GM18870 (cell line): ENCODE data around the gene CYYR1.

Experiments
- ATAC-seq: cut with Tn5 transposase; IDR thresholded peaks from one replicate; pipeline ENCODE4 v1.9.1; 2021; ENCODE audit warnings: moderate library complexity; ENCODE audit not compliant: unreplicated experiment

The CYYR1 gene

DNA sequence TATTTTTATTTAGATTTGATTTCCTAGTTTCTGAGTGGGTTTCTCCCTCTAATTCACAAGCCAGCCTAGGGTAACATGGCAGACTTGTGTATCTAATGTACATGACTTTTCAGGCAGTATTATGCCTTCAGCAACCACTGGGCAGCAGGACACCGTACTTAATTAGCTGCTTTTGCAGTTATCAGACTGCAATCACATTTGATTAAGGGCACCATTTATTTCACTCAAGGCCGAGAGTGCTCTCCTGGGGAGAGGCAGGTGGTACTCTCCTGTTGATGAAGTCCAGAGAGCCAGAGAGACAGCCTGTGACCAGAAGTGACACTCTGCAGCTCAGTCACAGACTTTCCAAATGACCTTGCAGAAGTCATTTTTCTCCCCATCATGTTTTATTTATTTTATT lies 18.7 kb downstream of the CYYR1 start:
- ATAC-seq: no peak

DNA sequence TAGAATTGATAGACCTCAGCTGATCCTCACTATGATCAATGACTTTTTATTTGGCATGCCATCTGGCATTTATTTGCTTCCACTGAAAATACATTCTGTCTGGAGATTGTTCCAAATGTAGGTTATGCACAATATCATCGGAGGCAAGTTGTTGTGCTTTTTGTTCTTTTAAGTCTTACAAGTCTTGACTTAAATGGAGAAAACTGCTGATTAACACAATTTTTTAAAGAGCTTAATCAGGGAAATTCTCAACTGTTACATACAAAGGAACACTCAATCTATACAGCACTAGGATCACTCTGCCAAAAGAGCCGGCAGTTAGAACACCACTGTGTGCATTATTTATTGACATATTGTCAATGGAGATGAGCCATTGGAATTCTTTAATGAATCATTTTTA lies 19.2 kb downstream of the CYYR1 start:
- no peak for ATAC-seq

DNA sequence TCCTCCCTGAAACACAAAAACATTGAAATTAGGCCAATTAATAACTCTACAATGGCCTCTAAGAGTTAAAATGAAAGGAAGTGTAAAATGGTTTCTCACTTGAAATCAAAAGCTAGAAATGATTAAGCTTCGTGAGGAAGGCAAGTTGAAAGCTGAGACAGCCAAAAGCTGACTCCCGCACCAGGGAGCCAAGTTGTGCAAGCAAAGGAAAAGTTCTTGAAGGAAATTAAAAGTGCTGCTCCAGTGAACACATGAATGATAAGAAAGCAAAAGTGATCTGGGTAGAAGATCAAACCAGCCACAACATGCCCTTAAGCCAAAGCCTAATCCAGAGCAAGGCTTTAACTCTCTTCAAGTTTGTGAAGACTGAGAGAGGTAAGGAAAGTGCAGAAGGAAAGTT lies 22.8 kb downstream of the CYYR1 start:
- ATAC-seq: no peak

DNA sequence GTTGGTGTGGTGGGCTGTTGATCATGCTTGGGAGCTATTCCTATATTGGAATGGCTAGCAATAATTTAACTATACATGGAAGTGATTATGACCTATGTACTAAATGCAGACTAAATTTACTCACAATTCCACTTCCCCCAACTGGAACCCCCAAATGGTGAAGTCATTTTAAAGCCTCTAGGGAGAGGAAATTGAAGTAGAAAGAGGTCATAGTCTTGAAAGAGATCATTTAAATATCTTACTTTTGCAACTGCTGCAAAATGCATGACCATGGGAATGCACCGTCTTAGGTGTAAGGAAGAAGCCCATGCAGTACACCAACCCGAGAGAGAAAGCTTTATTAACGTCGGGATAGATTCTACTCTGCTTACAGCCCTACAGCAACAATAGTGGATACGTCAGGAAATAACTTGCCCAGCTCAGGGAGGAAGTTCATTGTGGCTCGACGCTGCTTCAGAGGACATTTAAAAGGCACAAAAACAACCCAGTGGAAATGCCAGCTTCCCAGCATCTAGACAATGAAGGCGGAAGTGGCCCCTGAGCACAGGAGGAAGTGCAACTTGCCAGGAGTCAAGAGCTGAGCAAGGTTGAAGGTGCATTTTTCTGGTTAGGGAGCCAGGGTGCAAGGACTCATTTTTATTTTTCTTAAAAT lies 26.5 kb downstream of the CYYR1 start:
- no peak for ATAC-seq

DNA sequence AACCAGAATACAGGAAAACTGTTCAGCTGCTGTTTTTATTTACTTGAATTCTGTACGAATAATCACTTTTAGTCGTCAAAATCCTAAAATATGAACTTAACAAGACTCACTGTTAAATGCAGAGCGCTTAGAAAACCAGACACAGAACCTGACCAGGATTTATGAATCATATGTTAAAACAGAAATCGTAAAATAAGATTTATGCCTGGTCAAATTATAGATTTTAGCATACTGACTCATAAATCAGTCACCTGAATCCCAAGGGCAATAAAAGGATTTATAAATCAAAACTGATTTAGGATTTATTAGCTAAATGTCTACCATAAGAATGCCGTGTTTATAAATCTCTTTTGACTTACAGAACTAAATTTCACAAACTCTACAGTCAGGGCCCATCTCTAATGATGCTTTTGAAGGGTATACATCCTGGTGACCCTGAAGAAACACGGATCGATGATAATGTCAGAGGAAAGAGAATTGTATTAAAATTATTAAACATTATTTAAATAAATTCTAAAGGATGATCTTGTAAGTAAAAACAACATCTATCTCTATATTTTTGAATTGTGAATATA lies 28.8 kb downstream of the CYYR1 start:
- ATAC-seq: no peak

DNA sequence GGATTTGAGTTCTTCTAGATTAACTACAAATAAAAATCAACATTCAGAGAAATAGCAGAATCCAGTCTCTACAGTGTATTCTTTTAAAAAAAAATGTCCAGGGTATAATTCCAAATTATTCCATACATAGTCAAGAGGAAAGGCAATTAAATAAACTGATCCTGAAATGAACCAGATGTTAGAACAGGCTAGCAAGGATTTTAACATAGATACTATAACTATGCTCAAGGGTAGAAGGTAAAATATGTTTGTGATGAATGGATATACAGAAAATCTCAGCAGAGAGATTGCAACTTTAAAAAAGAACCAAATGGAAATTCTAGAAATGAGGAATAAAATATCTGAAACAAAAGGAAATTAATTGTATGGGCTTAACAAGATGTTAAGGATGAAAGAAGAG lies 32.4 kb downstream of the CYYR1 start:
- no peak for ATAC-seq

DNA sequence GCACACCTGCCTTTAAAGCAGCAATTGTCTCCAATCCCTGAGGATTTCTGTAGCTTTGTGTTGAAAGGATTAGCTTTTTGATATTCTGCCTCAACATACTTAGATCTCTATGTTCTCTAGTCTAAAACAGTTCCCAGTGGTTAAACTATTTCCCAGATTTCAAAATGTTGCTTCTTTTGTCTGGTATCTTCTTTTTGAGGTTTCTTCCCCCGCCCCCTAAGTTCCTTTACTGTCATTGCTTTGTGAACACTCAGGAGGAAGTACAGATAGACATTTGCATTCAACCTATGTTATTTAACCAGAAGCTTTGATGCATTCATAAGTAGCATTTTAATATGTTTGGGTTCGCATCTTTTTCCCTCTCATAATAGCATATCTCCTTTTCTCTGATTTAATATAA lies 33.5 kb downstream of the CYYR1 start:
- no peak for ATAC-seq

DNA sequence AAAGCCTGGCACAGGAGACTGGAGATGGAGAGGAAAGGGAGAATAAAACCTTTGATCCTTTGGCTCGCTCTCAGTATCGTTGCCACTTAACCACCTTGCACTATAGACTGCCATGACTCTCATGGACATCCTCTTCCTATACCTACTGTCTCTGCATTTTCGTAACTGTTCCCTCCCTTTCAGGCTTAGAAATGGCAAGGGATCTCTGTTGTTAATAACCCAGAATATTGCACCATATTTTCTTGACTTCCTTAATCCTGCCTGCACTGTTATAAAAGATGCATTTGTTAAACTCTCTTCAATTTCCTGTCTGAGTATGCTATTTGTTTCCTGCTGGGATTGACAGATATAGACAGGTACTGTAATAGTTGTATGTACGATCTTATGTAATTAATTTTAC lies 38.6 kb downstream of the CYYR1 start:
- ATAC-seq: no peak

DNA sequence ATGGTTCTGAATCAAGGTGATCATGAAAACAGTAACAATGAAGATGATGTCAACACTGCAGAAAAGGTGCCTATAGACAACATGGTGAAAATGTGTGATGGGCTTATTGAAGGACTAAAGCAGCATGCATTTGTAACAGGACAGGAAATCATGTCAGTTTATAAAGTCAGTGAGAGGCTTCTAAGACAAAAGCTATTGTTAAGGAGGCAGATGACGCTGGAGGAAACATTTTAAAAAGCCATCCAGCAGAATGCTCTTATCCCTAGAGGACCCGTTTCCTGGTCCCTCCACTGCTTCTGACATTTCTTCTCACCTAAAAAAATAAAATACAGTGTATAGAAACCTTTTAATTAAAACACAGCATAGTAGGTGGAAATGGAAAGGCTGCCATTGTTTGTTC lies 40.9 kb downstream of the CYYR1 start:
- no peak for ATAC-seq

DNA sequence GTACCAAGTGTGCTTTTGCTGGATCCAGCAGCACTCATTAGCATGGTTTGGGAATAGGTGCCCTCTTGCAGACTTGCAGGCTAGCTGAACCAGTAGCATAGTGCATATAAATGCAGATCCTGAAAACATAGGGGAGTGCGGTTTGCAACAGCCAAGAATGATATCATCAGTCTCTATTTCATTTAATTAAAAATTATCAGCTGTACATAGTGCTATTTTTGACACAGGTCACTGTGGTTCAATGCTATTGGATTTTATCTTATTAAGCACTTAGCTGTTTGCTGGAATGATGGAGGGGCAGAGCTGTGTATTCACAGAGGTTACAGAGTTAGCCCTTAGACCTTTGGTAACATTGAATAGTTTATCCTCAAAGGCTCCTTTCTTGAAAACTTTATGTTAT lies 43.6 kb downstream of the CYYR1 start:
- ATAC-seq: no peak

DNA sequence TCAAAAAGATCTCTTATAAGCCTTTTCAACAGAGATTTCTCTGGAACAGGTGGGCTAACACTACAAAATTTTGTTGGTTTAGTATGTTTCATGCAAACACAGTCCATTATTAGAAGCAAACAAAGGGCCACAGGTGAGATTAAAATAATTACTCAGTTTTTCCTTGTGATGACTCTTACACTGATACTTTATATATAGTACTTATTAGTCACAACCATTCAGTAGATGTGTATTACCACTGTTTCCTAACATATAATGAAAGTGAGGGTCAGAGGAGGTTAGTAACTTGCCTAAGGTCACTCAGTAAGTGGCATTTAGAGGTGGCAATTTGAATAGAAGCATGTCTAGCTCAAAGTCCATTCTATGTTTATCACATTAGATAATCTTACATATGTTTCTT lies 44.2 kb downstream of the CYYR1 start:
- ATAC-seq: no peak

DNA sequence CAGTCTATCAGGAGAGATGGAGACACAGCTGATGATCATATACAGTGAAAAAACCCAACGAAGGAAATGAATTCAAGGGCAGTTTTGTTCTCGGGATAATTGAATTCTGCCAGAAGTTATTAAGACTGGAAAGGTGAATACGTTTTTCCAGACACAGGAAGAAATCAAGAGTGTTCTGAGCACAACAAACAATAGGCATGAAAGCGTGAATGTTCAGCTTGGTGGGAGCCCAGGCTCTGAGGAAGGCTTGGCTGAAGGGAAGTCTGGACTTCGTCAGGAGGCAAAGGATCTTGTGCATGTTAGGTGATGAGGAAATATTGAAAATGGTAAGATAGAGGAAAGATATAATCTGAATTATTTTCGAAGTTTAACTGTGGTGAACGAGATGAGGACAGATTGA lies 50.4 kb downstream of the CYYR1 start:
- ATAC-seq: no peak

DNA sequence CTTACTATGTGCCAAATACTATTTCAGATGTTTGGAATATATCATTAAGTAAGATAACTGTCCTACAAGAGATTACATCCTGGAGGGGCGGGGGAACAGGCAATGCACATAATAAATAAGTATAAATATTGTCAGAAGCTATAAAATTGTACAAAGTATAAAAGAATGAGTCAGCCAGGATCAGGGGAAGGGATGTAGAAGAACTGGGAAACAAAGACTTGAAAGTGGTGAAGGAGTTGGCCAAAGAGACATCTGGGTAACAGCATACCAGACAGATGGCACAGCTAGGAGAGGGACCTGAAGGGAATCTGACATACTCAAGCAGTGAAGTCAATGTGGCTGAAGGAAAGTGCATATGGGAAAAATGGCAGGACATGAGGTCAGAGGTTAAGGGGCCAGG lies 53.9 kb downstream of the CYYR1 start:
- no peak for ATAC-seq

DNA sequence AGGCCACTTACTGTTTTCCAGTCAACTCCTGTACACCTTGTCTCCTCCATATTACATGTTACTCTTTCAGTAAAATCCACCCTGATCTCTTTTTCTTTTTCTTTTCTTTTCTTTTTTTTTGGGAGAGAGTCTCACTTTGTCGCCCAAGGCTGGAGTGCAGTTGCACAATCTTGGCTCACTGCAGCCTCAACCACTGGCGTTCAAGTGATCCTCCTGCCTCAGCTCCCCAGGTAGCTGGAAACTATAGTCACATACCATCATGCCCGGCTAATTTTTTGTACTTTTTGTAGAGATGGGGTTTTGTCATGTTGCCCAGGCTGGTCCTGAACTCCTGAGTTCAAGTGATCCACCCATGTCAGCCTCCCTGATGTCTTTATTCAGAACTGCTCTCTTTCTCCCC lies 57.8 kb downstream of the CYYR1 start:
- ATAC-seq: no peak

DNA sequence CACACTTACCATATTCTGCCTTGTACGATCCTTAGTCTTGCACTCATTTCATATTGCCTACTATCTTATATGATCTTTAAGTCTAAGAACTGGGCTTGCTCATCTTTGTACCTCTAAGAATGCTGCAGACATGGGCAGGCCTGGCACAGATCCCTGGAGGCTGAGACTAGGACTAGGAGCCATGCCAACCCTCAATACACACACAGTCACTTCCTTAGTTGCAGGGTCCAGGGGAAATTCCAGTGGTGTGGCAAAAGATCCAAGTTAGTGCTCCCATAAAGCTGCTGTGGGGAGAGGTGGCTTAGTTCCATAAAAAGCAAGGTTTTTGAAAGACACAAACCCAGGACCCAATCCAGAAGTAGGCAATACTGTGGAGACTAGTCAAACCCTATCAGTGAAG lies 59.9 kb downstream of the CYYR1 start:
- ATAC-seq: no peak

DNA sequence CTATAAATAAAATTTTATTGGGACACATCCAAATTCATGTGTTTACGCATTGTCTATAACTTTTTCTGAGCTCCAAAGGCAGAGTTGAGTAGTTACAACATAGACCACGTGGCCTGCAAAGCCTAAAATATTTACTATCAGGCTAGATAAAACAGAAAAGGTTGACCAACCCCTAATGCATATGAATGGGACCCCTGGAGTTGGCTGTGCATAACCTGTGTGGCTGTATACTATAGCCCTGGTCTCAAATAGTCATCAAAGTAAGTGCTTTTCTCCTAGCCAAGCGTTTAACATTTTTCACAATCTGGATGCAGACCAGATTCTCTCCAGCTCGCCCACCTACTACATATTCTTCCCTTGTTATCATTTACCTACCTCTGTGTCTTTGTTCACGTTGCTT lies 60.4 kb downstream of the CYYR1 start:
- ATAC-seq: no peak

DNA sequence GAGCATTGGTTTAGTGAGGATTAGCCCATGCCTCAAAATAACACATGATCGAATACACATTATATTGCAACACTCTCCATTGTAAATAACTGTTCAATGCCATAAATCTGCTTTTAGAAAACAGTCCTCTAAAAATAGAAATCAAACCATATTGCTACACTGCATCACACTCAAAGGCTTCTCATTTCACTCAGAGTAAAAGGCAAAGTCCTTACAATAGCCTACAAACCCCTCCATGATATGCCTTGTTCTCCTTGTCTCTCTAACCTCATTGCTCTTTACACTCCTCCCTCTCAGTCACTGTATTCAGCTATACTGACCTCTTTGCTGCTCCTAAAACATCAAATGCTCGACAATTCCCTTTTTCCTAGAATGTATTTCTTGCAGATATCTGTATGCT lies 64.2 kb downstream of the CYYR1 start:
- ATAC-seq: no peak

DNA sequence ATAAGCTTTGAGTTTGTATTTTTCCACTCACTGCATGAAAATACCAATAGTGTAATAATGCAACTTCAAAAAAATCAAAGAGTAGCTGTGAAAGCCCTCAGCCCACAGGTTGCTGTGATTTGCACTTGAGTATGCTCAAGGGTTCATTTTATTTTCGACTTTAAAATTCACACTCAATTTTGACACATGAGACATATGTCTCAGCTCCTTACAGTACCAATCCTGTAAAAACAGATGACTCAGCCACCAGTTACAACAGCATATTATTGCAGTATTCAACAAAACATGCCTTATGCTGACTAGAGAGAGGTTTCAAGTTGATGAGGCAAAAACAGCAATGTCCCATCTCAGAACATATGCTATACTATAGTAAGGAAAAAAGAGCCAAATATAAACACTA lies 66.1 kb downstream of the CYYR1 start:
- no peak for ATAC-seq

DNA sequence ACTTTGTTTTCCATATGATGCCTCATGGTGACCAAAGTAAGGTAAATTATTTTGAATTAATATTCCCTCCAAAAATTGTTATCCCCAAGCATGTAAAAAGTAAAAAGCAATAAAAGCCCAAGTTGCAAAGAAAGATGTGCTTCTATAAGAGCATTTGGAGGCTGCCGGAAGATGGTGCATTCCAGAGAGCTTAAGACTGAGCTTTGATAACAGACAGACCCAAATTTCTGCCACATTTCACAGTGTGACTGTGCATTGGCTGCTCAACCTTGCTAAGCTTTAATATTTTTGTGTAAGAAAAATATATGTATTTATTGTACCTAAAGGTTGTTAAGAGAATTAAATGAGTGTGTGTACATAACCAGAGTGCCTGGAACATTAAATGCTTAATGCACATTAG lies 67.9 kb downstream of the CYYR1 start:
- no peak for ATAC-seq

DNA sequence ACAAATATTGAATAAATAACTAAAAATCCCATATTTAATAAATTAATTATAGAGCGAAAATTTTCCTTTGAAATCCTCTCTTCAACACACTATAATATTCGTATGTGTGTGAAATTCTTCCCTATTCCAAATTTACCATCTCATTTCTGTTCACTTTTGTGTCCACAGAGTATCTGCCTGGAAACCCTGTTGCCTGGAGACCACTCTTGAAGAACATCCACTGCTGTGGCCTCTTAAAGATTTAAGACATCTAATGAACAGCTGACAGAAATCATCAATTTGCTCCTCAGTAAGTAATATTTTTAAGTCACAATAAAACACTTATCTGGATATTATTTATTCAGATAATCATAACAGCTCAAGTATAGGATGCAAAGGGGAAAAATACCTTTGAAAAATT lies 69.7 kb downstream of the CYYR1 start:
- ATAC-seq: no peak

DNA sequence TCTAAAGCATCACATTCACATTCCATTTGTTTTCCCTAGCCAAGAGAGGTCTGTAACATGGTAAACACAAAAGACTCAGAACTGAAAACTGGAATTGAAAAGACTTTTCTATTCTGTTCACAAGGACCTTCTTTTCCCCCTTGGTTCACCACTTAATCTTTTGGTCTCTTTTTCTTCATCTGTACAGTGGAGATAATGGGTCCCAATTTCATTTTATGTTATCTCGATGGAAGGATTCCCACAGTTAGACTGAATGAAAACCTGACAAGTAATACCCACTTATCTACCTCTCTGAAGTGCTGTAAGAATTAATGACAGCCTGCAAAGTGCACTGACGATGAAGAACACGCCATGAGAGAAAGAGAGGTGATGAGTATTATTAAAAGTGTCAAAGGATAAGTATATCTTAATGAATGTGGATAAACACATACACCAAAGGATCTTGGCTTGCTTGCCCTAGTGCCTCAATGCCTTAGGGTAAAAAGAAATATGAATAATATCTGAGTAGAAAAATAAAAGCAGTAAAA lies 71.5 kb downstream of the CYYR1 start:
- ATAC-seq: no peak

DNA sequence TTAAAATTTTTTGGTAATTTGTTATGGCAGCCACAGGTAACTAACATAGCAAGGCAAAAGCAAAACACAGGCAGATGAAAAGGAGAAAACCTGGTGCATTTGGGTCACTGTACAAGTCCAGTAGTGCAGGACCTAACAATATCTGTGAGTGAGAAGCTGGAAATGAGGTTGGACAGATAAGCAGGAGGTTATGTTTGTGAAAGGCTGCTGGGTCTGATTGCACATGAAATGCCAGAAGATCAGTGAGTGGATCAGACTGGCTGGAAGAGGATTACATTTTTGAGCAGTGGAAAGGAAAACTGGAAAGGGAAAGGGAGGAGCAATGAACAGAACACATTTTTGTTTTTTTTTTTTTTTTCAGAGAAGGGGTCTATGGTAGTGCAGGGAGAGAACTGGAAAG lies 73.6 kb downstream of the CYYR1 start:
- ATAC-seq: no peak

DNA sequence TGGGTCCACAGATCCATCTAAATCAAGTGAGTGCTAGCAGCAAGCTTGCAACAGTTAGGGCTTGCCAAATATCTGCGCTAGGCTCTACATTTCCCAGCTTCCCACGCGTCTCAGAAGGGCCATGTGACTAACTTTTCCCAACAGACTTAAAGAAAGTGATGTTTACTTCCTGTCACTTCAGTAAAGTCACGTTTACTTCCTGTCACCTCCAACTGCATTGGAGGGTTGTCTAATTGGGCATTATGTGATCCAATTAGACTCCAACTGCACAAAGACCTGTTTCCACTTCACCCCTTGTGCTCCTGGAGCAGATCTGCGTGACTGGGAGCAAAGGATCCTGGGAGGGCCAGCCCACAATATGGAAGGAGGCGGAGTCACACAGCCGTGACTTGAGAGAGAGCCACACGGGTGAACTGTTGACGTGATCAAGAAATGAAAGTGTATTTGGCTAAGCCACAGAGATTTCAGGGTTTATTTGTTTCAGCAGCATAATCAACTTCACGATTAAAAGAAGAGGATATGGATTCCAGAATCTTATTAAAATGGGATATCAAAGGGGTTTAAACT lies 77.7 kb downstream of the CYYR1 start:
- no peak for ATAC-seq
